Jurkat, Clone E6-1 (cell line): ENCODE results near the gene FAM53B.
A peak's percentile ranks its signal among the peaks of the same experiment; 100 is the strongest.

Experiments used
- DNase-seq: peaks from one replicate; pipeline ENCODE4 v3.0.0-alpha.2; 2011; ENCODE audit warnings: low read depth, low spot score
- H3K4me3 ChIP-seq: 2 replicates; pipeline ENCODE4 v1.5.1; 2011; ENCODE audit warnings: mild to moderate bottlenecking, low read length, control low read depth, moderate library complexity

The FAM53B gene

GRCh38 chr10:124743191-124744101, 732 bp downstream of the FAM53B start:
- H3K4me3 ChIP-seq, result peak overlapping the region; percentile 78

GRCh38 chr10:124742413-124743190, 1.6 kb downstream of the FAM53B start:
- peak overlapping the region; percentile 78 for H3K4me3 ChIP-seq
- DNase-seq, result no peak

More at GRCh38 chr10:124743191-124744101, 732 bp downstream of the FAM53B start:
- DNase-seq, result no peak

- DNase-seq, result no peak
- H3K4me3 ChIP-seq, result peak overlapping the region; percentile 78
Observed at GRCh38 chr10:124741922-124742412, 2.2 kb downstream of the FAM53B start.

GRCh38 chr10:124741281-124741921, 2.8 kb downstream of the FAM53B start:
- peak; percentile 63 for DNase-seq
- H3K4me3 ChIP-seq, result peak overlapping the region; percentile 78

- no peak for DNase-seq
- H3K4me3 ChIP-seq, result peak overlapping the region; percentile 15; the same call in 1 of the 2 replicates
Observed at GRCh38 chr10:124740369-124741280, 3.6 kb downstream of the FAM53B start.

GRCh38 chr10:124739986-124740368, 4.2 kb downstream of the FAM53B start:
- no peak overlapping the region for H3K4me3 ChIP-seq
- DNase-seq, result peak; percentile 78

GRCh38 chr10:124739119-124739921, 4.9 kb downstream of the FAM53B start:
- no peak overlapping the region for H3K4me3 ChIP-seq
- no peak for DNase-seq

- DNase-seq, result no peak
- no peak overlapping the region for H3K4me3 ChIP-seq
Observed at GRCh38 chr10:124738441-124738840, 5.7 kb downstream of the FAM53B start.

- DNase-seq, result no peak
- H3K4me3 ChIP-seq, result no peak overlapping the region
Observed at GRCh38 chr10:124737708-124738107, 6.5 kb downstream of the FAM53B start.

GRCh38 chr10:124737221-124737620, 7.0 kb downstream of the FAM53B start:
- no peak for DNase-seq
- no peak overlapping the region for H3K4me3 ChIP-seq

GRCh38 chr10:124736491-124737136, 7.6 kb downstream of the FAM53B start:
- no peak overlapping the region for H3K4me3 ChIP-seq
- DNase-seq, result no peak

GRCh38 chr10:124735491-124736286, 8.5 kb downstream of the FAM53B start:
- no peak for DNase-seq
- H3K4me3 ChIP-seq, result peak overlapping the region; percentile 32; the same call in 1 of the 2 replicates

GRCh38 chr10:124734311-124735166, 9.6 kb downstream of the FAM53B start:
- peak overlapping the region; percentile 32 for H3K4me3 ChIP-seq
- DNase-seq, result peak; percentile 90

- no peak overlapping the region for H3K4me3 ChIP-seq
- no peak for DNase-seq
Observed at GRCh38 chr10:124733571-124734245, 10.5 kb downstream of the FAM53B start.

- no peak overlapping the region for H3K4me3 ChIP-seq
Observed at GRCh38 chr10:124732931-124733570, 11.1 kb downstream of the FAM53B start.

More at GRCh38 chr10:124732931-124733570, 11.1 kb downstream of the FAM53B start:
- DNase-seq, result no peak
